Measurements from ENCODE around the gene NKX2-8. TPM values are rescaled to one million over a fixed set of nuclear protein-coding genes. Genes with fewer than 3 reads are reported as not detected.
A peak's percentile ranks its signal among the peaks of the same experiment; 100 is the strongest.

The NKX2-8 gene
- total RNA-seq, 2 donors from 2014 or later, result not detected

- peak overlapping the region in 1 of 2 donors; percentile 39 for H3K4me3 ChIP-seq
- no peaks in the 10 kb centered on the region for H3K36me3 ChIP-seq (replicated peaks in 1 of 2; ENCODE audit: insufficient read depth in 1 of 2, low read depth in 2 of 2)
- peaks cover 33% of the 10 kb centered on the region for H3K4me1 ChIP-seq
- no peak overlapping the region for H3K27ac ChIP-seq
- peaks cover 0 to 19% of the 10 kb centered on the region in 2 donors for H3K27me3 ChIP-seq
- WGBS, 2 donors, result 0% methylated on average over 18 to 101 of the region's 103 CpGs
- TF ChIP-seq POLR2A (IDR thresholded peaks at IDR 0.05) (no peak), CTCF (IDR thresholded peaks at IDR 0.05) (no peak)
- no peaks in the 10 kb centered on the region for H3K9me3 ChIP-seq
- ATAC-seq (peak; percentile 60), DNase-seq (peak in 2 of 4 donors; percentile 24 to 39)
- intact Hi-C loops (cut with DNase I), result no loop called here
Observed at GRCh38 chr14:36580856-36581831, 1.3 kb downstream of the NKX2-8 start.

- intact Hi-C loops (cut with DNase I), result no loop called here
- DNase-seq, result no peak
- TF ChIP-seq CTCF (IDR thresholded peaks at IDR 0.05), result no peak
- TF ChIP-seq POLR2A (IDR thresholded peaks at IDR 0.05), result no peak
- ATAC-seq, result no peak
- no peak overlapping the region for H3K4me3 ChIP-seq
- H3K36me3 ChIP-seq (replicated peaks in 1 of 2; ENCODE audit: insufficient read depth in 1 of 2, low read depth in 2 of 2), result no peaks in the 10 kb centered on the region
- no peak overlapping the region for H3K27ac ChIP-seq
- no peaks in the 10 kb centered on the region for H3K9me3 ChIP-seq
- H3K27me3 ChIP-seq, result peaks cover 0 to 19% of the 10 kb centered on the region in 2 donors
- peaks cover 33% of the 10 kb centered on the region for H3K4me1 ChIP-seq
- 3 to 6% methylated on average over 48 to 51 of the region's 51 CpGs for WGBS, 2 donors
Observed at GRCh38 chr14:36580141-36580855, 2.1 kb downstream of the NKX2-8 start.

DNA sequence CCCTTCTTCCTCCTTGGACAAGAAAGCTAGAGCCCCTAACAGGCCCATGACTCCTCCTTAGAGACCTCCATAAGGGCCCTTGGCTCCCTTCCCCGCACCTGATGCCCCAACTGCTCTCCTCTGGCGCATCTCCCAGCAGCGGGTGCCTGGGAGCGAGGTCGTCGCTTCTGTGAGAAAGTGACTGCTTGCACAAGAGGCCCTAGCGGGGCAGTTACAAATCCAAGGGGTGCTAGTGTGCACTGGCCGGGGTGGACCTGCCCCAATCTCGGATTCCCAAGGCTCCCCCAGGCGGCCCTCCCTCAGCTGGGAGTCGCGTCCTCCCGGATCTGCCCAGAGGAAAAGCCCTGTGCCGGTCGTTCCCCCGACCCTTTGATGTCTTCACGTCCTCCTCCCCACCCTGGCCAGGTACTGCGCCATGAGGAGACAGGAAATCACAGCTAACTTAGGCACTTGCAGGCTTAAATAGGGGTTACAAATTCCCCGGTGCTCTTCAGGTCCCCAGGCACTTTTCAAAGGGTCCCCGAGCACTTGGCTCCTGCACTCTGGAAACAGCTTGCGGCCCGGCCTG is 2.8 kb downstream of the NKX2-8 start:
- Histone ChIP-seq H3K27ac (no peak overlapping the region), H3K36me3 (replicated peaks in 1 of 2; ENCODE audit: insufficient read depth in 1 of 2, low read depth in 2 of 2) (no peaks in the 10 kb centered on the region), H3K4me1 (peaks cover 33% of the 10 kb centered on the region), H3K4me3 (no peak overlapping the region), H3K27me3 (peaks cover 0 to 15% of the 10 kb centered on the region in 2 donors), H3K9me3 (no peaks in the 10 kb centered on the region)
- WGBS, 2 donors, result 13% methylated on average over 21 to 22 of the region's 22 CpGs
- intact Hi-C loops (cut with DNase I), result no loop called here
- TF ChIP-seq POLR2A (IDR thresholded peaks at IDR 0.05) (no peak), CTCF (IDR thresholded peaks at IDR 0.05) (no peak)
- ATAC-seq, result no peak
- DNase-seq, result no peak

DNA sequence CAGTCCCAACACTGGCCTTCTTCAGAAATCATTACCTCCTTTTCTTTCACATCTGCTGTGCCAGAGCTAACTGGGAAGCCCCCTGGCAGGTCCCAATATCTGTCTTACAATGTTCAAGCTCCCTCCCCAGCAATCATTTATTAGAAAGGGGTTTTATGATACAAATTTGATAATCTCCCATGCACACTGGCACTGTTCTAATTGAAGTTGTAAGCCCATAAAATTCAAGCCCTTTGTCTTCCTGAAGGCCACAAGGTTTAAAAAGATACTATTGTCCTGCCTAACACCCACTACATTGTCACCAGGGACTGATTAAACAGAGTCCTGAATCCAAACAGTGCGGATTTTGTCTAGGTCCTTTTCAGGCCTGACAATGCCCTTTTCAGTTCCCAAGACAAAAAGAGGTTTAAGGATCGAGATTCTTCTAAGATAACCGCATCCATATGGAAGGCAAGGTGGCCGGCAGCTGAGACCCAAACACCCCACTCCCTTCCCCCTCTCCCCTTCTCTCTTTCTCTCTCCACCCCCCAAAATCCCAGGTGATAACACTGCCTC is 3.3 kb downstream of the NKX2-8 start:
- WGBS, 2 donors, result 43 to 50% methylated on average over 4 of the region's 4 CpGs
- DNase-seq, result no peak
- no peaks in the 10 kb centered on the region for H3K9me3 ChIP-seq
- H3K4me1 ChIP-seq, result peaks cover 33% of the 10 kb centered on the region
- TF ChIP-seq CTCF (IDR thresholded peaks at IDR 0.05), result no peak
- TF ChIP-seq POLR2A (IDR thresholded peaks at IDR 0.05), result no peak
- H3K27me3 ChIP-seq, result peaks cover 0 to 15% of the 10 kb centered on the region in 2 donors
- ATAC-seq, result no peak
- intact Hi-C loops (cut with DNase I), result no loop called here
- H3K4me3 ChIP-seq, result no peak overlapping the region
- no peaks in the 10 kb centered on the region for H3K36me3 ChIP-seq (replicated peaks in 1 of 2; ENCODE audit: insufficient read depth in 1 of 2, low read depth in 2 of 2)
- no peak overlapping the region for H3K27ac ChIP-seq

Measured in body of pancreas (tissue), 4 donors.